Measurements from ENCODE around the gene TNFAIP3.

GRCh38 chr6:137871831-137872454 is 4.9 kb downstream of the TNFAIP3 start:
- TF ChIP-seq CTCF (IDR thresholded peaks at IDR 0.05) (no peak), EZH2 (IDR thresholded peaks at IDR 0.05; ENCODE audit: borderline replicate concordance, insufficient read depth, low read depth, low read length, poor library complexity, severe bottlenecking) (no peak)
